Measurements from ENCODE around the gene POLH. TPM values are rescaled to one million over a fixed set of nuclear protein-coding genes. Genes with fewer than 3 reads are reported as not detected.

Gene POLH
- total and polyA plus RNA-seq, 9 of the 15 experiments (the other 6 are each of a cell fraction or from before 2014, with no cell fraction given): 5.8 to 31.6 (median 20.6) TPM

DNA sequence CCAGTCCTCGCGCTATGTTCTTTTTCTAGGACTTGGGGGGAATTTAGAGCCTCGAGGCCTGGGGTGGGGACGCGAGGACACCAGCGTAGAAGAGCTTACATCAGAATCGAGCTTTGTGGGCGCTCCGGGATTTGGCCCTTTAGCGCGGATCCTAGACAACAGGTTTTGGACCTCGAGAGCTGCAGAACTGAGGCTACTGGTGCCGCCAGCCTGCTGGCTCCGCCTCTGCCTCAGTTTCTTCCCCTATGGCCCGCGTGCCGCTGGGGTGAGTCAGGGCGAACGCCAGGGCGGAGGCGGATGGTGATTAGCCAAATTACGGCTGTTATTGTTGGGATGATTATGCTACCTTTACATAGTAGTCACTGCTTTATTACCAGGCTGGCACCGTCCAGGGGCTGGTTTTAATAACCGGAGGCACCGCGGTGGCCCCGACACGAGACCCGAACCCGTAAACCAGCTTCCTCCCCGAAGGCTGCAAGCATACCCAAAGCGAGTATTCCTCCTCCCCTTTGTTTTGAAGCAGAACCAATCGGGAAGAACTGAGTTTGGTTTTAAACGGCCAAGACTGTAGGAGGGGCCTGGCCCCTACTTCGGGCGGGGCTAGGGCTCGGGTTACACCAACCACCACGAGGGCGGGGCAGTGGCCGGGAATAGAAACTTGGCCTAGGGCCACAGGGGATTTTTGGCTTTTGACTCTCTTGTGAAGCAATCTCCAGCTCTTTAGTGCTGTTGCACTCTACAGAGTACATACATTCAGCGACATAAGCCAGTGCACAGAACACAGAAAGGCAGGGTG is 53.7 kb downstream of the POLH start (continued):
- peak in 1 of 2 experiments; percentile 76; a peak in 2 of 4 replicates for TF ChIP-seq RCOR1 (IDR thresholded peaks at IDR 0.05; ENCODE audit: borderline replicate concordance in 1 of 2, low read depth in 2 of 2, low read length in 2 of 2)
- TF ChIP-seq PTRF (tag; IDR thresholded peaks at IDR 0.05): no peak
- no peak for TF ChIP-seq FOXJ3 (CRISPR knock-in tag; IDR thresholded peaks at IDR 0.05)
- no peak for TF ChIP-seq RFX1 (IDR thresholded peaks at IDR 0.05)
- no peak for TF ChIP-seq ZNF551 (CRISPR knock-in tag; IDR thresholded peaks at IDR 0.05)
- peak; percentile 75; the same call in 1 of the 2 replicates for TF ChIP-seq TOE1 (IDR thresholded peaks at IDR 0.05; ENCODE audit: borderline replicate concordance)
- TF ChIP-seq TOE1 (CRISPR knock-in tag; IDR thresholded peaks at IDR 0.05; ENCODE audit: borderline replicate concordance, low read depth): peak; percentile 88
- TF ChIP-seq FOXK1 (CRISPR knock-in tag; IDR thresholded peaks at IDR 0.05; ENCODE audit: borderline replicate concordance): no peak
- no peak for TF ChIP-seq ZNF165 (CRISPR knock-in tag; IDR thresholded peaks at IDR 0.05; ENCODE audit: borderline replicate concordance)
- TF ChIP-seq BHLHE40 (IDR thresholded peaks at IDR 0.05; ENCODE audit: low read length): peak; percentile 77
- peak; percentile 58; the same call in 1 of the 2 replicates for TF ChIP-seq ESRRA (IDR thresholded peaks at IDR 0.05; ENCODE audit: borderline replicate concordance, low read depth)
- TF ChIP-seq, protein P1, sequence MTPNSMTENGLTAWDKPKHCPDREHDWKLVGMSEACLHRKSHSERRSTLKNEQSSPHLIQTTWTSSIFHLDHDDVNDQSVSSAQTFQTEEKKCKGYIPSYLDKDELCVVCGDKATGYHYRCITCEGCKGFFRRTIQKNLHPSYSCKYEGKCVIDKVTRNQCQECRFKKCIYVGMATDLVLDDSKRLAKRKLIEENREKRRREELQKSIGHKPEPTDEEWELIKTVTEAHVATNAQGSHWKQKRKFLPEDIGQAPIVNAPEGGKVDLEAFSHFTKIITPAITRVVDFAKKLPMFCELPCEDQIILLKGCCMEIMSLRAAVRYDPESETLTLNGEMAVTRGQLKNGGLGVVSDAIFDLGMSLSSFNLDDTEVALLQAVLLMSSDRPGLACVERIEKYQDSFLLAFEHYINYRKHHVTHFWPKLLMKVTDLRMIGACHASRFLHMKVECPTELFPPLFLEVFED (CRISPR knock-in tag; conservative IDR thresholded peaks at IDR 0.05): peak; percentile 2; the same call in 1 of the 2 replicates
- peak; percentile 80; the same call in 1 of the 2 replicates for TF ChIP-seq TAF7 (tag; IDR thresholded peaks at IDR 0.05)
- no peak for TF ChIP-seq CBX8 (IDR thresholded peaks at IDR 0.05; ENCODE audit: borderline replicate concordance, extremely low read depth, low read depth, low read length, poor library complexity, severe bottlenecking)
- TF ChIP-seq NUFIP1 (IDR thresholded peaks at IDR 0.05; ENCODE audit: partially characterized antibody): no peak
- no peak; the same call in none of the 2 replicates for TF ChIP-seq ZBTB1 (CRISPR knock-in tag; IDR thresholded peaks at IDR 0.05; ENCODE audit: borderline replicate concordance, low read depth)
- TF ChIP-seq SNIP1 (IDR thresholded peaks at IDR 0.05; ENCODE audit: low read depth): no peak; the same call in 1 of the 2 replicates
- TF ChIP-seq, protein P2, sequence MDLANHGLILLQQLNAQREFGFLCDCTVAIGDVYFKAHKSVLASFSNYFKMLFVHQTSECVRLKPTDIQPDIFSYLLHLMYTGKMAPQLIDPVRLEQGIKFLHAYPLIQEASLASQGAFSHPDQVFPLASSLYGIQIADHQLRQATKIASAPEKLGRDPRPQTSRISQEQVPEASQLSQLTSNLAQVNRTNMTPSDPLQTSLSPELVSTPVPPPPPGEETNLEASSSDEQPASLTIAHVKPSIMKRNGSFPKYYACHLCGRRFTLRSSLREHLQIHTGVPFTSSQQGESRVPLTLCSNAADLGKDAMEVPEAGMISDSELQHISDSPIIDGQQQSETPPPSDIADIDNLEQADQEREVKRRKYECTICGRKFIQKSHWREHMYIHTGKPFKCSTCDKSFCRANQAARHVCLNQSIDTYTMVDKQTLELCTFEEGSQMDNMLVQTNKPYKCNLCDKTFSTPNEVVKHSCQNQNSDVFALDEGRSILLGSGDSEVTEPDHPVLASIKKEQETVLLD (IDR thresholded peaks at IDR 0.05): 0 out of 2 replicates have a peak, but pooled peaks have one; percentile 10
- no peak for TF ChIP-seq SAFB (IDR thresholded peaks at IDR 0.05; ENCODE audit: borderline replicate concordance, low read depth, low read length)
- TF ChIP-seq STAG1 (CRISPR knock-in tag; IDR thresholded peaks at IDR 0.05; ENCODE audit: borderline replicate concordance): no peak
